GM20431 (cell line): ENCODE results near the gene CAMSAP2.

Experiments used
- in situ Hi-C: fragments of 300-500 bp; cut with MseI, MboI; formaldehyde crosslinking; loops from one replicate; pipeline ENCODE4 v1.15.0; 2020; ENCODE audit warnings: low sequenced_read_pairs; ENCODE audit not compliant: unreplicated experiment

CAMSAP2 gene

DNA sequence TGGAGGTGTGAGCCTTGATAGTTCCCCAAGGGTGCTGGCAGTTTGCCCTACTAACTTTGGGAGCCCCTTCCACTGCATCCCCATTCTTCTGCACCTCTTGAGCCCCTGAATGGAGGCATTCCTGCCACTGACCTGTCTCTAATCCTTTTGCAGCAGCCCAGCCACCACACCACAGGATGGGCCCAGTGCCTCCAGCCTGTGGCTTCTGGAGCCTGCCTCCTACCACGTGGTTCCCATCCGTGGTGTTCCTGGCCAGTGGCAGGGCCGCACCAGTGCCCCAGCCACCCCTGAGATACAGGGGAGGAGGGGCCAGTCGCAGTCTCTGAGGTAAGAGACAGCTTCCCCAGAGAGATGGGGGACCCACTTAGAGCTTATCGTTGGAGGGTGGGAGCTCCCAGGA, 170.4 kb downstream of the CAMSAP2 start:
- in situ Hi-C loops: no loop called here

- in situ Hi-C loops: no loop called here
These were observed 171.1 kb downstream of the CAMSAP2 start for GRCh38 chr1:200909757-200910239.
